Stimulated activated memory B cell treated with anti-CD40 and anti-IgM and Interleukin-4, amounts not matched to agents 10 μg/mL and 1 μg/mL and 100 μg/mL, for 72 hours (primary cell): ENCODE measurements around the gene CDH12.
"Not testable (repeated sequence)": the region's sequence is repeated elsewhere in the genome, so short reads cannot be mapped to it uniquely, and the experiment has no call there.

Source experiments
- ATAC-seq: fragments of 150-1000 bp; cut with Tn5 transposase; 2 replicates; pipeline ENCODE4 v1.10.0; 2021
- H3K27ac Mint-ChIP-seq: one replicate; pipeline ENCODE4 v1.8.0; 2022; ENCODE audit warnings: mild to moderate bottlenecking, mixed read lengths
- H3K27me3 Mint-ChIP-seq: one replicate; pipeline ENCODE4 v1.8.0; 2022; ENCODE audit warnings: mixed read lengths
- H3K36me3 Mint-ChIP-seq: one replicate; pipeline ENCODE4 v1.8.0; 2022; ENCODE audit warnings: mixed read lengths
- H3K4me1 Mint-ChIP-seq: one replicate; pipeline ENCODE4 v1.8.0; 2022; ENCODE audit warnings: mixed read lengths
- H3K4me3 Mint-ChIP-seq: one replicate; pipeline ENCODE4 v1.8.0; 2022; ENCODE audit warnings: mild to moderate bottlenecking, moderate library complexity, mixed read lengths
- H3K9me3 Mint-ChIP-seq: one replicate; pipeline ENCODE4 v1.8.0; 2022; ENCODE audit warnings: mixed read lengths

Gene CDH12

DNA sequence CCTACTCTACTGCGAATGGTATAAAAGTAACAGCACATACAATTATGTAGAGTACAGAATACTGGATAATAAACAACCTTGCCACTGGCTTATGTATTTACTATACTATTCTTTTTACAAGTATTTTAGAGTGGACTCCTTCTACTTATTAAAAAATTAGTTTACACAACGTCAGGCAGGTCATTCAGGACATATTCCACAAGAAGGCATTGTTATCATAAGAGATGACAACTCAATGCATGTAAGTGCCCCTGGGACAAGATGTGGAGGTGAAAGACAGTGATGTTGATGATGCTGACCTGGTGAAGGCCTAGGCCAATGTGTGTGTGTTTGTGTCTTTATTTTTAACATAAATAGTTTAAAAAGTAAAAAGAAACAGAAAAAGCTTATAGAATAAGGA is 421.7 kb downstream of the CDH12 start:
- peaks cover 7% of the 10 kb centered on the region for H3K9me3 Mint-ChIP-seq

GRCh38 chr5:22411554-22412349 is 441.4 kb downstream of the CDH12 start:
- Mint-ChIP-seq H3K36me3 (no peaks in the 10 kb centered on the region), H3K9me3 (peaks cover 2% of the 10 kb centered on the region), H3K4me1 (no peaks in the 10 kb centered on the region), H3K27me3 (no peaks in the 10 kb centered on the region), H3K4me3 (no peak overlapping the region), H3K27ac (no peak overlapping the region)
- no peak for ATAC-seq

More for the DNA sequence above, 421.7 kb downstream of the CDH12 start:
- Mint-ChIP-seq H3K4me3 (no peak overlapping the region), H3K27me3 (no peaks in the 10 kb centered on the region), H3K4me1 (no peaks in the 10 kb centered on the region), H3K27ac (no peak overlapping the region), H3K36me3 (no peaks in the 10 kb centered on the region)
- no peak for ATAC-seq

DNA sequence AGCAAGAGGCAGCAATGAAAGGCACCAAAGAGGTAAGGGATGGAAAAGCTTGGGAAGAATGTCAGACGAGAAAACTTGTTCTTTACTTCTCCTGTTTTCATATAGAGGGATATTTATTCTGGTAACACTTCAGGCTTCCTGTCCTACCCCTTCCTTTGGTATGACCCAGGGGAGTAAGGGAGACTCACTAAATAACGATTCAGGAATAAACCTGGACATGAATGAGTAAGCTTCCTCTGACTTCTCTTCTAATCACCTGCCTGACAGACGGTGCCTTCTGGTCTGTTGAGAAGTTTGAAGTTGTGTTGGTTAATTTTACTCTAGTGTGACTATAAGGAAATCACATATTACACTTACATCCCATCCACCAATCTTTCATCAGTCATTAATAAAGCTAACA is 461.2 kb downstream of the CDH12 start:
- Mint-ChIP-seq H3K27me3 (no peaks in the 10 kb centered on the region), H3K4me3 (no peak overlapping the region), H3K27ac (no peak overlapping the region), H3K4me1 (no peaks in the 10 kb centered on the region), H3K9me3 (peaks cover 2% of the 10 kb centered on the region), H3K36me3 (no peaks in the 10 kb centered on the region)
- ATAC-seq: no peak

- Mint-ChIP-seq H3K27me3 (no peaks in the 10 kb centered on the region), H3K27ac (no peak overlapping the region), H3K4me1 (no peaks in the 10 kb centered on the region), H3K4me3 (no peak overlapping the region), H3K36me3 (no peaks in the 10 kb centered on the region), H3K9me3 (peaks cover 2% of the 10 kb centered on the region)
- ATAC-seq: no peak
Measured at GRCh38 chr5:22390888-22391287, 462.3 kb downstream of the CDH12 start.

GRCh38 chr5:22372826-22373660 is 480.1 kb downstream of the CDH12 start:
- Mint-ChIP-seq H3K9me3 (peaks cover 2% of the 10 kb centered on the region), H3K36me3 (no peaks in the 10 kb centered on the region), H3K4me1 (no peaks in the 10 kb centered on the region), H3K27ac (no peak overlapping the region), H3K4me3 (no peak overlapping the region), H3K27me3 (no peaks in the 10 kb centered on the region)
- ATAC-seq: no peak

GRCh38 chr5:22372376-22372775 is 480.8 kb downstream of the CDH12 start:
- no peak overlapping the region for H3K27ac Mint-ChIP-seq
- ATAC-seq: no peak
- no peaks in the 10 kb centered on the region for H3K36me3 Mint-ChIP-seq
- no peaks in the 10 kb centered on the region for H3K4me1 Mint-ChIP-seq
- H3K9me3 Mint-ChIP-seq: peaks cover 2% of the 10 kb centered on the region
- H3K27me3 Mint-ChIP-seq: no peaks in the 10 kb centered on the region
- H3K4me3 Mint-ChIP-seq: no peak overlapping the region

DNA sequence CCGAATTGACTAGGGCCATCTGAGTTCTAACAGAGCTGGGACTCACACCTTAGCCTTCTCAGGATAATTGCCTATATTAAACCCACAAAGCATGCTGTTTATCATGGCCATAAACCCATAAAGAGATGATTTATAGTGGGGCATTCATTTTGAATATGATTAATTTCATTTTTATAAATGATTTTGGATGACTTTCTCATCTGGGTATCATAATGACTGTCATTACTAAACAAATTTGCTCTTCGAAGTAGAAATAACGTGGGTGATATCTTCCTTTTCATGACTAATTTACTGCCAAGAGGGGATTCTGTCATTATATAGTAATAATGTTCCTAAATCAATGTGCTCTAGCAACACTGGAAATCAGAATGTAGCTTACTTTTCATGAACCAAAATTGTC is 498.2 kb downstream of the CDH12 start:
- ATAC-seq: no peak
- Mint-ChIP-seq H3K4me1 (no peaks in the 10 kb centered on the region), H3K27me3 (no peaks in the 10 kb centered on the region), H3K36me3 (no peaks in the 10 kb centered on the region), H3K27ac (no peak overlapping the region), H3K4me3 (no peak overlapping the region), H3K9me3 (no peaks in the 10 kb centered on the region)

DNA sequence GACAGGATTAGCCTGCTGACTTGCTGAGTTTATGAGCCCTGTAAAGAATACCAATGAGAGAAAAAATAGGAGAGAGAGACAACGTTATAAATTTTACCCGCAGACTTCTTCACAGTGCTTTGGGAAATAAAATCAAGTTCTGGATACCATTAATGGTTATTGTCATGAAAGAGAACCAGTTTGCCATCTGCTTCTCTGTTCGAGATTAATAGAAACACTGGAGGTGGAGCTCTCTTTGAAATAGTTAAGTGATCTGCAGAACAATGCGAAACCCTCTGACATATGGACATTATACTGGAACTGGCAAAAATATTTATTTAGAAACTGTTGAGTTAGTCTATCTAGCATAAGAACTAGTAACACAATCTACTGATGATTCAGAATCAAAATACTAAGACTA is 500.7 kb downstream of the CDH12 start:
- ATAC-seq: no peak
- Mint-ChIP-seq H3K27me3 (no peaks in the 10 kb centered on the region), H3K27ac (no peak overlapping the region), H3K36me3 (no peaks in the 10 kb centered on the region), H3K9me3 (no peaks in the 10 kb centered on the region), H3K4me1 (no peaks in the 10 kb centered on the region), H3K4me3 (no peak overlapping the region)

DNA sequence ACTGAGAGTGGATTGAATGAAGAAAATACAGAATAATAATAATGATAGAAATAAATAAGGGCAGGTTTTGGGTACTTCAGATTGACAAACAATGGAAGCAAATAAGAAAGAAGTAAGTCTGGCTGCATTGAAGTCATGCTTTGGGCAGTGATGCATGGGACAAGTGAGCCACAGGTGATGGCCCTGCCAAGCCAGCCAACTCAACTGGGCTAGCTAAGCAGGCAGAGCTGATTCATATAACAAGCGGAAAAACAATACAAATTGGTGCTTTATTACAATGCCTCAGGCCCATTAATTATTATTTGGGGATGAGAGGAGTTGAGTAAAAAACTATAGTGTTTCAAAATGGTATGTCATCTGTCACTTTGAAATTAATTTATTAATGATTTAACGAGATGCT is 502.0 kb downstream of the CDH12 start:
- Mint-ChIP-seq H3K36me3 (no peaks in the 10 kb centered on the region), H3K4me3 (no peak overlapping the region), H3K9me3 (peaks cover 2% of the 10 kb centered on the region), H3K27ac (no peak overlapping the region), H3K4me1 (no peaks in the 10 kb centered on the region), H3K27me3 (no peaks in the 10 kb centered on the region)
- no peak for ATAC-seq

DNA sequence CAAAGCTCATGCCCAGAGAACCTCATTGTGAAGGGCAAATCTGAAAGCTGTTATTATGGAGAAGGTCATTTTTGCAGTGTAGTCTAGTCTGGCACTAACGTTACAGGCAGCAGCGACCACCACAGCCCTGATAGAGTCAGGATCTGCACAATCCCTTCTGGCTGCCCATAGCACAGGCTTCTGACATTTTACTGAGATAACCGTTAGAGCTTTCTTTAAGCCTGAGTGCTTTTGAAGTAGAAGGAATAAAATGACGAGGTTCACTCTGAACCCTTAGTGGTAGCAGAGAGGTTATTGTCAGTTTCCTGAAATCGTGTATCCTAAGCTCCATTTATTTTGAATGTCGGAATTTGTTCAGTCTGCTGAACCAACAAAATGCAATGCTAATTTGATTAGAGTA is 505.1 kb downstream of the CDH12 start:
- no peak for ATAC-seq
- Mint-ChIP-seq H3K27me3 (no peaks in the 10 kb centered on the region), H3K27ac (no peak overlapping the region), H3K4me1 (no peaks in the 10 kb centered on the region), H3K9me3 (peaks cover 5% of the 10 kb centered on the region), H3K4me3 (no peak overlapping the region), H3K36me3 (no peaks in the 10 kb centered on the region)

GRCh38 chr5:22344000-22344399 is 509.1 kb downstream of the CDH12 start:
- Mint-ChIP-seq H3K27ac (no peak overlapping the region), H3K36me3 (no peaks in the 10 kb centered on the region), H3K4me3 (no peak overlapping the region), H3K4me1 (no peaks in the 10 kb centered on the region), H3K27me3 (no peaks in the 10 kb centered on the region), H3K9me3 (peaks cover 10% of the 10 kb centered on the region)
- no peak for ATAC-seq

DNA sequence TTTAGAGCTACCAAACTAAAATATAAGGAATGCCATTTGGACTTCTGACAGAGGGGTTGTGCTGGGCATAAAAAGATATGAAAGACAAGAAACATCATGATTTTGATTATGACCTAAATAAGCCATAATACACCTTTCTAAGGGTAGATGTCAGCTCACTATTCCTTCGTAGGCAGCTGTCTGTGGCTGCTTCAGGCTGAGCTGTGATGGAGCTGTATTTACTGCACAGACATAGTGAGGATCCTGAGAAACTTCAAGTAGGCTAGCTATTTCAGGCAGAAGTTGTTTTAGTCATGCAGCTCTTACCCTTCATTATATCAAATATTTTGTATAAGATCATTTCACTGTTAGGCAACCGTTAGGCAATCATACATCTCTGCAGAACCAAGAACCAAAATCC is 511.7 kb downstream of the CDH12 start:
- no peak overlapping the region for H3K27ac Mint-ChIP-seq
- ATAC-seq: no peak

GRCh38 chr5:22332949-22333348 is 520.2 kb downstream of the CDH12 start:
- not testable (repeated sequence) for H3K4me3 Mint-ChIP-seq, H3K36me3 Mint-ChIP-seq, H3K27me3 Mint-ChIP-seq, ATAC-seq, H3K27ac Mint-ChIP-seq, H3K4me1 Mint-ChIP-seq
- H3K9me3 Mint-ChIP-seq: peaks cover 12% of the 10 kb centered on the region

More for the DNA sequence above, 511.7 kb downstream of the CDH12 start:
- Mint-ChIP-seq H3K4me1 (no peaks in the 10 kb centered on the region), H3K27me3 (no peaks in the 10 kb centered on the region), H3K4me3 (no peak overlapping the region), H3K9me3 (peaks cover 20% of the 10 kb centered on the region), H3K36me3 (no peaks in the 10 kb centered on the region)

DNA sequence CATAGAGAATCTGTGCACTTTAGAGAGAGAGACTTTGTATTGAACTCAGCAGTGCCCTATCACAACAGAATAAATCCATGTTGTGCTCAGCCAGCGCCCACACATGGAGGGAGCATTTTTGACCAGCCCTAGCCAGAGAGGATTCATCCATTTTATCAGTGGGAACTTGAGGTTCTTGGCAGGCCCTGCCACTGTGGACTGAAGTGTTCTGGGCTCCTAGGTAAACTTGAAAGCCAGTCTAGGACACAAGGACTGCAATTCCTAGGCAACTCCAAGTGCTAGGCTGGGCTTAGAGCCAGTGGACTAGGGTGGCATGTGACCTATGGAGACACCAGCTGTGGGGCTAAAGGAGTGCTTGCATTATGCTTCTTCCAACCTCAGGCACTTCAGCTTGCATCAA is 523.5 kb downstream of the CDH12 start:
- no peak overlapping the region for H3K27ac Mint-ChIP-seq
- H3K9me3 Mint-ChIP-seq: no peaks in the 10 kb centered on the region

DNA sequence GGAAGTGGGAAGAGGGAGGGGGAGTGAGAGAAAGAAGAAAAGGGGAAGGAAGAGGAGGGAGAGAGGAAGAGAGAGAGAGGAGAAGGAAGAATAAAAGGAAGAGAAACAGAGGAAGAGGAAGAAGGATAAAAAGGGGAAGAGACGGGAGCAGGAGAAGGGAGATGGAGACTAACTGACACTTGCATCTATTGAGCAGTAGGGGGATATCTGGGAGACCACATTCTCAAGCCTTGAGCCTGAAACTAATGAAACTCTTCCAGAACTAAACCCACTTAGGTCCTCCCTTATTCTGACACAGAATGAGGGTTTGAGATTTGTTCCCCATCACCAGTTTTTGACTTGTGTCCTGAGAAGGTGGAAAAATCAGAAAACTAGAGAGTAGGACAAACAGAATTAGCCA is 533.3 kb downstream of the CDH12 start:
- H3K9me3 Mint-ChIP-seq: peaks cover 2% of the 10 kb centered on the region
- H3K4me3 Mint-ChIP-seq: no peak overlapping the region
- H3K27ac Mint-ChIP-seq: no peak overlapping the region
- no peaks in the 10 kb centered on the region for H3K36me3 Mint-ChIP-seq
- no peaks in the 10 kb centered on the region for H3K4me1 Mint-ChIP-seq
- no peak for ATAC-seq
- H3K27me3 Mint-ChIP-seq: no peaks in the 10 kb centered on the region

More for the DNA sequence above, 523.5 kb downstream of the CDH12 start:
- no peak for ATAC-seq
- no peak overlapping the region for H3K4me3 Mint-ChIP-seq
- no peaks in the 10 kb centered on the region for H3K27me3 Mint-ChIP-seq
- no peaks in the 10 kb centered on the region for H3K4me1 Mint-ChIP-seq
- no peaks in the 10 kb centered on the region for H3K36me3 Mint-ChIP-seq

- ATAC-seq: no peak
- Mint-ChIP-seq H3K27me3 (no peaks in the 10 kb centered on the region), H3K9me3 (peaks cover 2% of the 10 kb centered on the region), H3K4me3 (no peak overlapping the region), H3K4me1 (no peaks in the 10 kb centered on the region), H3K36me3 (no peaks in the 10 kb centered on the region), H3K27ac (no peak overlapping the region)
Measured at GRCh38 chr5:22316294-22316693, 536.9 kb downstream of the CDH12 start.
